Stimulated activated CD4-positive, alpha-beta T cell treated with anti-CD3 and anti-CD28 coated beads, TNF-alpha, amount 100 ng/mL, for 24 hours (primary cell): ENCODE results near the gene DUOXA1.
"Not testable (repeated sequence)": the region's sequence is repeated elsewhere in the genome, so short reads cannot be mapped to it uniquely, and the experiment has no call there.

Source experiments
- DNase-seq, 3 experiments: peaks; one replicate each; pipeline ENCODE4 v3.0.0-alpha.2; 2020; ENCODE audit warnings: low read depth in 3 of 3

The DUOXA1 gene

GRCh38 chr15:45112591-45113379 is 16.9 kb downstream of the DUOXA1 start:
- no peak for DNase-seq

GRCh38 chr15:45112143-45112590 is 17.5 kb downstream of the DUOXA1 start:
- no peak for DNase-seq

GRCh38 chr15:45111390-45112142 is 18.1 kb downstream of the DUOXA1 start:
- DNase-seq, result no peak

- no peak for DNase-seq
These were observed 19.3 kb downstream of the DUOXA1 start for GRCh38 chr15:45110256-45110820.

- DNase-seq, result no peak
These were observed 21.6 kb downstream of the DUOXA1 start for GRCh38 chr15:45107941-45108630.

GRCh38 chr15:45106002-45106790 is 23.5 kb downstream of the DUOXA1 start:
- no peak for DNase-seq

- DNase-seq, result no peak
These were observed 24.1 kb downstream of the DUOXA1 start for GRCh38 chr15:45105586-45105985.

- not testable (repeated sequence) for DNase-seq
These were observed 25.5 kb downstream of the DUOXA1 start for GRCh38 chr15:45104170-45104569.

GRCh38 chr15:45102226-45102625 is 27.5 kb downstream of the DUOXA1 start:
- DNase-seq, result no peak

- no peak for DNase-seq
These were observed 27.9 kb downstream of the DUOXA1 start for GRCh38 chr15:45101749-45102148.

GRCh38 chr15:45100884-45101625 is 28.6 kb downstream of the DUOXA1 start:
- no peak for DNase-seq

- DNase-seq, result no peak
These were observed 30.0 kb downstream of the DUOXA1 start for GRCh38 chr15:45099549-45100165.

GRCh38 chr15:45097466-45097865 is 32.2 kb downstream of the DUOXA1 start:
- DNase-seq, result no peak

- no peak for DNase-seq
These were observed 34.0 kb downstream of the DUOXA1 start for GRCh38 chr15:45095661-45096060.

GRCh38 chr15:45094358-45094730 is 35.3 kb downstream of the DUOXA1 start:
- DNase-seq, result no peak

GRCh38 chr15:45093622-45094357 is 35.9 kb downstream of the DUOXA1 start:
- no peak for DNase-seq

GRCh38 chr15:45093013-45093412 is 36.7 kb downstream of the DUOXA1 start:
- no peak for DNase-seq

- no peak for DNase-seq
These were observed 38.1 kb downstream of the DUOXA1 start for GRCh38 chr15:45091576-45091975.

GRCh38 chr15:45091161-45091560 is 38.5 kb downstream of the DUOXA1 start:
- no peak for DNase-seq
